ENCODE data around the gene ZBTB11. TPM values are rescaled to one million over a fixed set of nuclear protein-coding genes. Genes with fewer than 3 reads are reported as not detected.

Gene ZBTB11
- total and polyA plus RNA-seq, 2 donors (not counting 3 experiments of a cell fraction or from before 2014, with no cell fraction given): 4.2 to 15.8 TPM

DNA sequence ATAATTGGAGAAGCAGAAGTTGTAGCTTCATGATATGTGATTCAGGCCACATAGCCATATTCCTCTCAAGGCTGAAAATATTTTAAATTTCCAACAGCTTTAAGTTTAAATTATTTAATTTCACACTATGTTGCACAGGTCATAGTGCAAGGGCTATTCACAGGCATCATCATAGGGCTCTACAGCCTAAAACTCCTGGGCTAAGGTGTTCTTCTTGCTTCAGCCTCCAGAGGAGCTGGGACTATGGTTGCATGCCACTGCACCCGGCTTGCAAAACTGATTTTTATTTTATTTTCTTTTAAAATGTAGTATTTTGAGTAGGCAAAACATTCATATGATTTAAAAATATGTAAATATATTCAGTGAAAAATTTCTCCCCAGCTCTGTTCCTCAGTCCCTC is 41.5 kb upstream of the ZBTB11 start:
- dilution Hi-C loops (cut with MboI; ENCODE audit: extremely low pct_ligation_motif_present, low sequenced_read_pairs): no loop called here
- no peak overlapping the region for H3K4me2 ChIP-seq (ENCODE audit: insufficient read depth, low read length)
- no peak for DNase-seq (ENCODE audit: low read depth, low spot score)
- TF ChIP-seq GATA2 (IDR thresholded peaks at IDR 0.05; ENCODE audit: insufficient read depth, insufficient read length, low read depth, low read length) (no peak), FOS (IDR thresholded peaks at IDR 0.05; ENCODE audit: borderline replicate concordance, insufficient read depth, low read length) (no peak), MYC (IDR thresholded peaks at IDR 0.05; ENCODE audit: low read depth, low read length) (no peak), EZH2 (IDR thresholded peaks at IDR 0.05; ENCODE audit: borderline replicate concordance, low read depth, low read length, severe bottlenecking) (no peak), JUN (IDR thresholded peaks at IDR 0.05; ENCODE audit: borderline replicate concordance, insufficient read depth, insufficient read length, low read depth) (no peak), POLR2A (IDR thresholded peaks at IDR 0.05; ENCODE audit: low read depth, low read length) (no peak)
- TF ChIP-seq, protein P1, sequence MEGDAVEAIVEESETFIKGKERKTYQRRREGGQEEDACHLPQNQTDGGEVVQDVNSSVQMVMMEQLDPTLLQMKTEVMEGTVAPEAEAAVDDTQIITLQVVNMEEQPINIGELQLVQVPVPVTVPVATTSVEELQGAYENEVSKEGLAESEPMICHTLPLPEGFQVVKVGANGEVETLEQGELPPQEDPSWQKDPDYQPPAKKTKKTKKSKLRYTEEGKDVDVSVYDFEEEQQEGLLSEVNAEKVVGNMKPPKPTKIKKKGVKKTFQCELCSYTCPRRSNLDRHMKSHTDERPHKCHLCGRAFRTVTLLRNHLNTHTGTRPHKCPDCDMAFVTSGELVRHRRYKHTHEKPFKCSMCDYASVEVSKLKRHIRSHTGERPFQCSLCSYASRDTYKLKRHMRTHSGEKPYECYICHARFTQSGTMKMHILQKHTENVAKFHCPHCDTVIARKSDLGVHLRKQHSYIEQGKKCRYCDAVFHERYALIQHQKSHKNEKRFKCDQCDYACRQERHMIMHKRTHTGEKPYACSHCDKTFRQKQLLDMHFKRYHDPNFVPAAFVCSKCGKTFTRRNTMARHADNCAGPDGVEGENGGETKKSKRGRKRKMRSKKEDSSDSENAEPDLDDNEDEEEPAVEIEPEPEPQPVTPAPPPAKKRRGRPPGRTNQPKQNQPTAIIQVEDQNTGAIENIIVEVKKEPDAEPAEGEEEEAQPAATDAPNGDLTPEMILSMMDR (IDR thresholded peaks at IDR 0.05; ENCODE audit: extremely low read depth in 1 of 2, insufficient read depth in 1 of 2, low read depth in 1 of 2, low read length in 2 of 2): no peak
- TF ChIP-seq, protein P2, sequence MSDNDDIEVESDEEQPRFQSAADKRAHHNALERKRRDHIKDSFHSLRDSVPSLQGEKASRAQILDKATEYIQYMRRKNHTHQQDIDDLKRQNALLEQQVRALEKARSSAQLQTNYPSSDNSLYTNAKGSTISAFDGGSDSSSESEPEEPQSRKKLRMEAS (IDR thresholded peaks at IDR 0.05; ENCODE audit: insufficient read depth, insufficient read length): no peak
- no peaks in the 10 kb centered on the region for H4K20me1 ChIP-seq (replicated peaks; ENCODE audit: control insufficient read depth, extremely low read depth, insufficient read depth, low read length)
- no peak overlapping the region for H3K9ac ChIP-seq (replicated peaks; ENCODE audit: extremely low read depth, insufficient read depth, low read length)
- H3K79me2 ChIP-seq (ENCODE audit: control insufficient read depth, insufficient read depth, low read length): no peaks in the 10 kb centered on the region
- no peak overlapping the region for H3K4me3 ChIP-seq (replicated peaks in 1 of 3; ENCODE audit: insufficient read depth in 1 of 3, low read depth in 1 of 3, low read length in 3 of 3)
- no peak overlapping the region for H3K27ac ChIP-seq (ENCODE audit: insufficient read depth, low read depth, low read length)
- peaks cover 0 to 2% of the 10 kb centered on the region in 2 experiments for H3K27me3 ChIP-seq (ENCODE audit: control insufficient read depth in 2 of 2, insufficient read depth in 2 of 2, low read length in 2 of 2)
- BruUV-seq (replicated peaks): no TSS peak
- ChIA-PET CTCF (interaction anchor here (3.2 kb wide), 1 partner anchor 11 kb away, joined by 17 read pairs; no protein-coding TSS in a partner anchor), POLR2A (no interaction called here)
- no peaks in the 10 kb centered on the region for H3K36me3 ChIP-seq (ENCODE audit: control insufficient read depth in 2 of 2, extremely low read depth in 1 of 2, insufficient read depth in 2 of 2, low read length in 2 of 2)
- no peak for FAIRE-seq
- H3K9me1 ChIP-seq (replicated peaks; ENCODE audit: control insufficient read depth, extremely low read depth, insufficient read depth, low read length): no peaks in the 10 kb centered on the region
- no peaks in the 10 kb centered on the region for H3K4me1 ChIP-seq (ENCODE audit: control insufficient read depth, extremely low read depth, insufficient read depth, low read length)
- H3K9me3 ChIP-seq (replicated peaks; ENCODE audit: control insufficient read depth, insufficient read depth, low read length): no peaks in the 10 kb centered on the region
- intact Hi-C loops (cut with micrococcal nuclease): no loop called here
- H2AFZ ChIP-seq (ENCODE audit: low read depth, low read length): no peak overlapping the region

All from endothelial cell of umbilical vein (primary cell).